Measurements from ENCODE around the gene STXBP3.

Gene STXBP3

GRCh38 chr1:108811611-108812010 is 65.1 kb downstream of the STXBP3 start:
- no peak for DNase-seq

- no peak for DNase-seq
Observed at GRCh38 chr1:108813326-108813725, 66.9 kb downstream of the STXBP3 start.

- DNase-seq = no peak
Observed at GRCh38 chr1:108814343-108815125, 68.1 kb downstream of the STXBP3 start.

GRCh38 chr1:108815566-108815965 is 69.1 kb downstream of the STXBP3 start:
- DNase-seq = no peak

GRCh38 chr1:108816049-108816893 is 69.8 kb downstream of the STXBP3 start:
- DNase-seq = no peak

GRCh38 chr1:108817016-108817415 is 70.5 kb downstream of the STXBP3 start:
- no peak for DNase-seq

GRCh38 chr1:108817811-108818210 is 71.3 kb downstream of the STXBP3 start:
- no peak for DNase-seq

- no peak for DNase-seq
Observed at GRCh38 chr1:108819878-108820277, 73.4 kb downstream of the STXBP3 start.

- no peak for DNase-seq
Observed at GRCh38 chr1:108823632-108824031, 77.2 kb downstream of the STXBP3 start.

- no peak for DNase-seq
Observed at GRCh38 chr1:108824051-108824450, 77.6 kb downstream of the STXBP3 start.

- no peak for DNase-seq
Observed at GRCh38 chr1:108826081-108826635, 79.7 kb downstream of the STXBP3 start.

GRCh38 chr1:108828074-108828961 is 81.8 kb downstream of the STXBP3 start:
- DNase-seq = peak; percentile 86

- DNase-seq = no peak
Observed at GRCh38 chr1:108829498-108829916, 83.0 kb downstream of the STXBP3 start.

GRCh38 chr1:108830119-108831008 is 83.9 kb downstream of the STXBP3 start:
- DNase-seq = no peak

GRCh38 chr1:108831225-108831624 is 84.8 kb downstream of the STXBP3 start:
- DNase-seq = no peak

GRCh38 chr1:108832929-108833328 is 86.5 kb downstream of the STXBP3 start:
- DNase-seq = no peak

- no peak for DNase-seq
Observed at GRCh38 chr1:108841703-108842102, 95.2 kb downstream of the STXBP3 start.

- no peak for DNase-seq
Observed at GRCh38 chr1:108842525-108843181, 96.2 kb downstream of the STXBP3 start.

GRCh38 chr1:108843390-108844137 is 97.1 kb downstream of the STXBP3 start:
- no peak for DNase-seq

GRCh38 chr1:108845446-108845845 is 99.0 kb downstream of the STXBP3 start:
- no peak for DNase-seq
